ENCODE results near the gene CXXC5.

DNA sequence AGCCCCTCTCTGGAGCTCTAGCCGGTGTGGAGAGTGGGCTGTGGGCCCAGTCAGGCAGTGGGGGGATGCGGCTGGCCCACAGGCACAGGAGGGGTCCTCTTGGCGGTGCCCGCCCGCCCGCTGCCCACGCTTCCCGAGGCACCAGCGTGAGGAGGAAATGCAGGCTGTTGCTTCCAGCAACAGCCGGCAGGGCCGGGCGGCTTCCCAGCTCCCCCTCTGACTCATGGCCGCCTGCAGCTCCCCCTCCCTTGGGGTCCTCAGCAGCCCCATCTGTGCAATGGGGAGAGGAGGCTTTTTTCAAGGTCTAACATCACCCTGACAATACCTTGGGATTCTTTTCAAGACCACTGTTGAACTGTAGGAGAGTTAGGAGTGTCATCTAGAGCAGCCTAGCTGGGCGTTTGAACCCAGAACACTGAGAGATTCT, 10.4 kb downstream of the CXXC5 start:
- TF ChIP-seq, protein P1, sequence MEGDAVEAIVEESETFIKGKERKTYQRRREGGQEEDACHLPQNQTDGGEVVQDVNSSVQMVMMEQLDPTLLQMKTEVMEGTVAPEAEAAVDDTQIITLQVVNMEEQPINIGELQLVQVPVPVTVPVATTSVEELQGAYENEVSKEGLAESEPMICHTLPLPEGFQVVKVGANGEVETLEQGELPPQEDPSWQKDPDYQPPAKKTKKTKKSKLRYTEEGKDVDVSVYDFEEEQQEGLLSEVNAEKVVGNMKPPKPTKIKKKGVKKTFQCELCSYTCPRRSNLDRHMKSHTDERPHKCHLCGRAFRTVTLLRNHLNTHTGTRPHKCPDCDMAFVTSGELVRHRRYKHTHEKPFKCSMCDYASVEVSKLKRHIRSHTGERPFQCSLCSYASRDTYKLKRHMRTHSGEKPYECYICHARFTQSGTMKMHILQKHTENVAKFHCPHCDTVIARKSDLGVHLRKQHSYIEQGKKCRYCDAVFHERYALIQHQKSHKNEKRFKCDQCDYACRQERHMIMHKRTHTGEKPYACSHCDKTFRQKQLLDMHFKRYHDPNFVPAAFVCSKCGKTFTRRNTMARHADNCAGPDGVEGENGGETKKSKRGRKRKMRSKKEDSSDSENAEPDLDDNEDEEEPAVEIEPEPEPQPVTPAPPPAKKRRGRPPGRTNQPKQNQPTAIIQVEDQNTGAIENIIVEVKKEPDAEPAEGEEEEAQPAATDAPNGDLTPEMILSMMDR (conservative IDR thresholded peaks at IDR 0.05 in 1 of 2, IDR thresholded peaks at IDR 0.05 in 1 of 2; ENCODE audit: extremely low read depth in 1 of 2, insufficient read depth in 1 of 2, low read depth in 1 of 2, low read length in 2 of 2), result no peak
- no peak for TF ChIP-seq EZH2 (IDR thresholded peaks at IDR 0.05; ENCODE audit: borderline replicate concordance, low read length)
